Calu3 (cell line): ENCODE results near the gene PRKAA1. TPM values are rescaled to one million over a fixed set of nuclear protein-coding genes. Genes with fewer than 3 reads are reported as not detected.
A peak's percentile ranks its signal among the peaks of the same experiment; 100 is the strongest.

Experiments
- BruUV-seq: library from RNA; stranded (reverse); fragments of 400-500 nt; replicated peaks from 2 replicates; lab custom pipeline; 2021; lab: Mats Ljungman, UMichigan
- CTCF ChIA-PET: fragments of 300-600 bp; sonication (Branson Sonifier 250); formaldehyde crosslinking; loops from one replicate; lab custom pipeline; 2022; ENCODE audit warnings: antibody characterized with exemption; lab: Charles Lee
- DNase-seq: peaks from one replicate; pipeline ENCODE4 v3.0.0; 2022
- H3K27ac Mint-ChIP-seq: one replicate; pipeline ENCODE4 v1.8.0; 2022; ENCODE audit warnings: mixed read lengths; ENCODE audit not compliant: unreplicated experiment
- H3K27me3 Mint-ChIP-seq: one replicate; pipeline ENCODE4 v1.8.0; 2022; ENCODE audit warnings: mixed read lengths; ENCODE audit not compliant: unreplicated experiment
- H3K36me3 Mint-ChIP-seq: one replicate; pipeline ENCODE4 v1.8.0; 2022; ENCODE audit warnings: mild to moderate bottlenecking, moderate library complexity, mixed read lengths; ENCODE audit not compliant: insufficient read depth, unreplicated experiment
- H3K4me1 Mint-ChIP-seq: one replicate; pipeline ENCODE4 v1.8.0; 2022; ENCODE audit warnings: mild to moderate bottlenecking, low read depth, mixed read lengths; ENCODE audit not compliant: unreplicated experiment
- H3K4me3 Mint-ChIP-seq: one replicate; pipeline ENCODE4 v1.8.0; 2022; ENCODE audit warnings: mild to moderate bottlenecking, low read depth, moderate library complexity, mixed read lengths; ENCODE audit not compliant: unreplicated experiment
- H3K9me3 Mint-ChIP-seq: one replicate; pipeline ENCODE4 v1.8.0; 2022; ENCODE audit warnings: low read depth, mixed read lengths; ENCODE audit not compliant: unreplicated experiment
- intact Hi-C: fragments of 100-400 bp; cut with micrococcal nuclease; formaldehyde crosslinking; loops from one replicate; pipeline ENCODE4 v1.10.0; 2022; ENCODE audit not compliant: unreplicated experiment
- total RNA-seq: library from RNA; stranded (reverse); gene quantifications from 2 replicates; pipeline ENCODE4 v1.2.3, GENCODE V29; 2022
- TF ChIP-seq, protein P1 (sequence below): fragments of 200-600 bp; IDR thresholded peaks from one replicate; pipeline ENCODE4 v1.8.0; 2022; ENCODE audit warnings: antibody characterized with exemption; ENCODE audit not compliant: unreplicated experiment

The PRKAA1 gene
- total RNA-seq, 1 experiment from 2014 or later, result 118 TPM

DNA sequence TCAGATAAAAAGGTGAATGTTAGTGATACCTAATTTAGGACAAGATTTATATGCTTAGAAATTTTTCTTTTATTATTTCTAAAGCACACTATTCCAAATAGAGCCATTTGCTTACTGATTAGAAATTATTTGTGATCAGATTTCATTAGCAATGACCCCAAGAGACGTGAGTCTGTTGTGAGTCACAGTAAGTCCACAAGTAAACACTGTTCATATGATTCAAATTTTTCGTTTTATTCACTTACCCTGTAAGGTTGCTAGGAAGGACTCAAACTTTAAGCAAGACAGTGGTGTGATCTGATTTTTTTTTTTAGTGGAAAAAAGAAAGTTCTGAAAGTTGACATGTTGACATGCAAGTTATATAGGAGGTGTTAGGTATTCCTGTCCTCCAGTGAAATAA is 44.2 kb upstream of the PRKAA1 start:
- Mint-ChIP-seq H3K36me3 (peaks cover 18% of the 10 kb centered on the region), H3K27ac (peak overlapping the region; percentile 44), H3K27me3 (no peaks in the 10 kb centered on the region), H3K9me3 (no peaks in the 10 kb centered on the region), H3K4me1 (peaks cover 23% of the 10 kb centered on the region), H3K4me3 (peak overlapping the region; percentile 83)
- intact Hi-C loops, result loop anchor here (2.0 to 5.0 kb wide), 2 partner anchors 65 to 88 kb away; partner anchors contain the start of gene TTC33
- CTCF ChIA-PET, result interaction anchor here (0.9 kb wide), 2 partner anchors 44 to 340 kb away, joined by 4 read pairs; partner anchors contain the start of gene PRKAA1
- BruUV-seq, result no TSS peak
- no peak for DNase-seq
- TF ChIP-seq, protein P1, sequence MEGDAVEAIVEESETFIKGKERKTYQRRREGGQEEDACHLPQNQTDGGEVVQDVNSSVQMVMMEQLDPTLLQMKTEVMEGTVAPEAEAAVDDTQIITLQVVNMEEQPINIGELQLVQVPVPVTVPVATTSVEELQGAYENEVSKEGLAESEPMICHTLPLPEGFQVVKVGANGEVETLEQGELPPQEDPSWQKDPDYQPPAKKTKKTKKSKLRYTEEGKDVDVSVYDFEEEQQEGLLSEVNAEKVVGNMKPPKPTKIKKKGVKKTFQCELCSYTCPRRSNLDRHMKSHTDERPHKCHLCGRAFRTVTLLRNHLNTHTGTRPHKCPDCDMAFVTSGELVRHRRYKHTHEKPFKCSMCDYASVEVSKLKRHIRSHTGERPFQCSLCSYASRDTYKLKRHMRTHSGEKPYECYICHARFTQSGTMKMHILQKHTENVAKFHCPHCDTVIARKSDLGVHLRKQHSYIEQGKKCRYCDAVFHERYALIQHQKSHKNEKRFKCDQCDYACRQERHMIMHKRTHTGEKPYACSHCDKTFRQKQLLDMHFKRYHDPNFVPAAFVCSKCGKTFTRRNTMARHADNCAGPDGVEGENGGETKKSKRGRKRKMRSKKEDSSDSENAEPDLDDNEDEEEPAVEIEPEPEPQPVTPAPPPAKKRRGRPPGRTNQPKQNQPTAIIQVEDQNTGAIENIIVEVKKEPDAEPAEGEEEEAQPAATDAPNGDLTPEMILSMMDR, result no peak

DNA sequence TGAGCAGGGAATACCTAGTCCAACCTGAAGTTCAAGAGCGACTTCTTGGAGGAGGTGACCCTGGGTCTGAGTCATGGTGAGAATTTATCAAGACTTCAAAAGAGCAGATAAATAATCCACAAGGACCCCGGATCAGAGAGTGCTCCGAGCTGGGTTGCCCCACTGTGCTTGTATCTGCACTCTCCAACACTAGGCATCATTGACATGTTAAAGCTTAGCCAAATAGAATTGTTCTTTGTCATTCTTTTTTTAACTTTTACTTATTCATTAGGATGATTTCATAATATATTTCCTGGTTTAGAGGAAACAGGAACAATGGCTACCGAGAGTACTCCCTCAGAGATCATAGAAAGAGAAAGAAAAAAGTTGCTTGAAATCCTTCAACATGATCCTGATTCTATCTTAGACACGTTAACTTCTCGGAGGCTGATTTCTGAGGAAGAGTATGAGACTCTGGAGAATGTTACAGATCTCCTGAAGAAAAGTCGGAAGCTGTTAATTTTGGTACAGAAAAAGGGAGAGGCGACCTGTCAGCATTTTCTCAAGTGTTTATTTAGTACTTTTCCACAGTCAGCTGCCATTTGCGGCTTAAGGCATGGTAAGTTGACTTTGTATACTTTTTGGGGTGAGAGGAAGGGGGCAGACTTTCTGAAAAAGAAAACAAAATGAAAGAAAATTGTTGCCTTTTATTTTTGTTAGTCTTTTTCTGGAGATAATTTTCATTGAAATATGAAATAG is 43.1 kb upstream of the PRKAA1 start, which contains the start of gene CARD6:
CARD6 (plus strand) TSS at position 300 of the 738 bp plus-strand sequence; CDS start at position 316, 16 bp downstream.
- peaks cover 30% of the 10 kb centered on the region for H3K4me1 Mint-ChIP-seq
- peak within 1 kb of the TSS; percentile 83 for H3K4me3 Mint-ChIP-seq
- TF ChIP-seq, protein P1, result no peak
- intact Hi-C loops, result loop anchor here (5.0 kb wide), 1 partner anchor 64 kb away; no protein-coding TSS in a partner anchor
- CTCF ChIA-PET, result interaction anchor here (0.9 to 1.1 kb wide), 3 partner anchors 38 to 341 kb away, joined by 3 to 4 read pairs (median 4); partner anchors contain the start of gene PRKAA1
- TSS peak; percentile 87 for BruUV-seq
- no peaks in the 10 kb centered on the region for H3K27me3 Mint-ChIP-seq
- no peaks in the 10 kb centered on the region for H3K9me3 Mint-ChIP-seq
- DNase-seq, result peak; percentile 30
- peak within 1 kb of the TSS; percentile 97 for H3K27ac Mint-ChIP-seq
- H3K36me3 Mint-ChIP-seq, result peaks cover 18% of the 10 kb centered on the region

DNA sequence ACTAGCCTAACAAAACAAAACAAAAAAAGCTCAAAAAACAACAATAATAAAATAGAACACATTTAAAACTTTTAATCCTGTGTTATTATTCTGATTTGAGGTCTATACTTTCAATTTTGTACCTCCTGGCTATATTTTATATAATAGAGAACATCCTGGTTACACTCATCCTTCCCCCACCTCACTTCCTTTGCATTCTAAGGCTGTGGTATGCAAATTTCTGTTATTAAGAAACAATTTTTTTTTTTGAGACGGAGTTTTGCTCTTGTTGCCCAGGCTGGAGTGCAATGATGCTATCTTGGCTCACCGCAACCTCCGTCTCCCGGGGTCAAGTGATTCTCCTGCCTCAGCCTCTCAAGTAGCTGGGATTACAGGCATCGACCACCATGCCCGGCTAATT is 39.9 kb upstream of the PRKAA1 start:
- no TSS peak for BruUV-seq
- Mint-ChIP-seq H3K27ac (no peak overlapping the region), H3K9me3 (no peaks in the 10 kb centered on the region), H3K27me3 (no peaks in the 10 kb centered on the region), H3K36me3 (peaks cover 40% of the 10 kb centered on the region), H3K4me3 (no peak overlapping the region), H3K4me1 (peaks cover 24% of the 10 kb centered on the region)
- no peak for DNase-seq
- TF ChIP-seq, protein P1, result no peak
- CTCF ChIA-PET, result no interaction called here
- intact Hi-C loops, result no loop called here

DNA sequence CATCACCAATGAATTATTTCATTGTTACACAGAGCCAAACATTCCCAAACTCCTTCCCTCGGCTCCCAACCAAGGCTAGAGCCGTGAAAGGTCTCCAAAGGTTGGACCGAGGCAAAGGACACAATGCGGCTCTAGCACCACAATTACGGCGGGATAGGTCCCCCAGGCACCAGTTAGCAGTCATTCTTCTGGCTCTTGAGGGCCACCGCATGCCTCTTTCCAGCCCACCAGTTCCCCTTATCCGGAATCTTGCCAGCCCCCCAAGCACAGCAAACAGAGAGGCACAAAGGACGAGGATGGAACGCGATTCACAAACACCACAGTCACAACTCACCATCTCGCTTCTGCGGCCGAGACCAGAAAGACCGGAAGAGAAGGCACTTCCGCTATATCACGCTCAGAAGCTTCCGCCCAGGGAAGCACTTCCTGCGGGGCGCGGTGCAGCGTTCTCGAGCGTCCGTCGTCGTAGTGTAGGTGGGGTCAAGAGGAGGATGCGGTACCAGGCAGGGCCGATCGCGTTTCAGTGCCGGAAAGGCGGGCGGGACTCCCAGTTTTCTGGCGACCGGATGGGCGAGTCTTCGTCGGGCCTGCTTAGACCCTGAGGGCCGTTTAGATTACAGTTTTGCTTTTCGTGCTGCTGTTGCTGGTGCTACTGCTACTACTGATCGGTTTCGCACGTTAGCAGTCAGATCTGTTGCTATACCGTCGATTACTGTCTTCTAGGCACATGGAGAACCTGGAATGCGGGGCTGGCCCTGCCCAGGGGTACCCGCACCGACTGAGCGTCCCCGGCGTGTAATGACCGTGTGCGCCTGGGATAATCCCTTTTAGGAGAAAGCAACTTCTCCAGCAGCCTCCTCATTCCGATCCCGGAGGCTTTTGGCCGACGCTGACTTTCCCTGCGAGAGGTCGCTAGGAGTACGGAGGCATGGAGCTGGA is 36.9 kb upstream of the PRKAA1 start, which contains the start of gene RPL37:
RPL37 (minus strand) TSS at position 374 of the 939 bp plus-strand sequence; CDS start at position 337, 37 bp downstream.
- Mint-ChIP-seq H3K4me3 (peak within 1 kb of the TSS; percentile 89), H3K36me3 (peaks cover 56% of the 10 kb centered on the region), H3K4me1 (peaks cover 21% of the 10 kb centered on the region), H3K27ac (peak within 1 kb of the TSS; percentile 98), H3K27me3 (no peaks in the 10 kb centered on the region), H3K9me3 (no peaks in the 10 kb centered on the region)
- TF ChIP-seq, protein P1, result no peak
- BruUV-seq, result TSS peak; percentile 100
- intact Hi-C loops, result loop anchor here (2.0 kb wide), 1 partner anchor 44 kb away; no protein-coding TSS in a partner anchor
- CTCF ChIA-PET, result interaction anchor here (1.3 kb wide), 1 partner anchor 101 kb away, joined by 3 read pairs; no protein-coding TSS in a partner anchor
- DNase-seq, result peak; percentile 93
